Stimulated activated CD4-positive, alpha-beta T cell treated with anti-CD3 and anti-CD28 coated beads, TNF-alpha, amount 100 ng/mL, for 4 hours (primary cell): ENCODE data around the gene MGRN1.

Experiments
- DNase-seq, 3 experiments: peaks; one replicate each; pipeline ENCODE4 v3.0.0-alpha.2; 2020; ENCODE audit warnings: low read depth in 3 of 3

The MGRN1 gene

DNA sequence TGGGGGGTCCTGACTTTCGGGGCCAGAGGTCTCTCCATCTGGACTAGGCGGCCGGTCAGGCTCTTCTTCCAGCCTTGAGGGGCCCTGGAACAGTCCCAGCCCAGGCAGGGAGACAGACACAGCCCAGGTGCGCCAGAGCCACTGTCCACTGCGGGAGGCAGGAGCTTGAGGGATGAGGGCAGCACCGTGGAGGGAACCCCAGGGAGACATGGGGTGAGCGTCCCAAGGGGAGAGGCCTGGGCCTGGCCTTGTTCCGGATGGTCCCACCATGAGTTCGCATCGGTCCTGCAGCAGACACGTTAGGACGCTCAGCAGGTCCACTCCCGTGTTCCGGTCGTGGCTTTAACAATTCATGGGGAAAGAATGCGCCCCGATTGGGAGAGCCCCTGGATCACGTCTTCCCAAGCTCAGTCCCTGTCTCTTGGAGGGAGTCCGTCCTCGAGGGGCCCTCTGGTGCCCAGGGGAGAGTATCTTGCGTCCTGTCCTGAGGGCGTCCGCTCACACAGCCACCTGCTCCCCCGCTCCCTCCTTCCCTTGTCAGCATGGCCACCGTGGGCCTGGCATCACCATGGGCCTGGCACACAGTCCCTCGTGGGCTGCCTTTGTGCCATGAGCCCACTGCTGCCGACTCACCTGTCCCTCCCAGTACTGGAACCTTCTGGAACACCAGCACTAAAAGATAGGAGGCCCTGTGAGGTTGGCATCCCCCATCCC is 62.0 kb downstream of the MGRN1 start:
- DNase-seq = no peak

DNA sequence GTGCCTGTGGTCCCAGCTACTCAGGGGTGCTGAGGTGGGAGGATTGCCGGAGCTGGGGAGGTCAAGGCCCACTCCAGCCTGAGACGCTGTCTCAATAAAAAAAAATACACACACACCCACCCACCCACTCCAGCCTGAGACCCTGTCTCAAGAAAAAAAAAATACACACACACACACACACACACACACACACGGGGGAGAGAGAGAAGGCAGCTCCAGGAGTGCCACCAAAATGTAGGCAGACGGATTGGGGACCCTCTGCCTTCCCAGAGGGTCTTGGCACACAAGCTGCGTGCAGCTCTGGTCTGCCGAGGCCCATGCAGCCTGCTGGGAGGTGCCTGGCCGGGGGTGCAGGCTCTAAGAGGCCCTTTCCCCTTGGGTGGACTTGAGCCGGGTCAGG is 62.8 kb downstream of the MGRN1 start:
- no peak for DNase-seq

DNA sequence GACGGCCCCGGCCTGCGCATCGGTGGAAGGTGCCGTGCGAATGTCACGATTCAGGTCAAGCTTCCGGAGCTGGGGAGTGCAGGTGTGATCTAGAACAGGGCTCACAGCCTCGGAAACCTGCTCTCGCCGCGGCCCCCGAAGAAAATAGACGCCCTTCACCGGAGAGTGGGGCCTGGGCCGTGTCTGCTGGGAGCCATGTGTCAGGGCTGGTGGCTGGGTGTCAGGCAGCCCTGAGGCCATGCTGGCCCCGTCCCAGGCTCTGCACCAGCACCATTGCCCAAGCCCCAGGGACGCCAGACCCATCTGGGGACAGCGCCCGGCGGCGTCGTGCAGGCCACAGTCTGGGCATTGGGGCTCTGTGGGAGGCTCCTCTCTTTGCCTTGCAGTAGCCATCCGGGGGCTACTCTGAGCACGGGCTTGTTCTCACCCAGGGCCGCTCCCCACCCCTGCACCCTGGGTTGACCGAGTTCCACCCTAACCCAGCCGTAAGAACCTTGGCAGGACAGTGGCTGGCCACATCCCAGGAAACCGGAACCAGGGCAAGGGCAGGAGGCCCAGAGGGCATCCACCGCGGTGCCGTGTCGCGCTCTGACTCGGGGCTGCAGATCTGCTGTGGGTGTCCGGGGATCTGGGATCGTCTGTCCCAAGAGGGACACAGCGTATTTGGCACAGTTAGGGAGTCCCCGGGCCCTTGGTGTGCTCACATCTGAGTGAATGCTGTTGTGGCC is 63.5 kb downstream of the MGRN1 start:
- no peak for DNase-seq

DNA sequence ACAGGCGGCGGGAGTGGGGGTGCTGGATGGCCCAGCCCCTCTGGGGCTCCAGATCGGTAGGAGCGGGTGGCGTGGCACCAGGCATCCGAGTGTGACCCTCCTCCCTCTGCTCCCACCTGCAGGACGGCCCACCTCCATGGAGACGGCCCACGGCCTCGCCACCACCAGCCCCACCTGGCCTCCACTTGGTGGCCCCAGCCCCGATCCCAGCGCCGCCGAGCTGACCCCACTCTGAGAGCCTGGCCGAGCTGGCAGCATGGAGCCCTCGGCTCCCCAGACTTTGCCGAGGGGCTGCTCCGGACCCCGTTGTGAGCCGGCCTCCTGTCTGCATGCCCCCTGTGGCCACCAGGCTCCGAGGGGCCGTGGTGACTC is 64.0 kb downstream of the MGRN1 start:
- no peak for DNase-seq

DNA sequence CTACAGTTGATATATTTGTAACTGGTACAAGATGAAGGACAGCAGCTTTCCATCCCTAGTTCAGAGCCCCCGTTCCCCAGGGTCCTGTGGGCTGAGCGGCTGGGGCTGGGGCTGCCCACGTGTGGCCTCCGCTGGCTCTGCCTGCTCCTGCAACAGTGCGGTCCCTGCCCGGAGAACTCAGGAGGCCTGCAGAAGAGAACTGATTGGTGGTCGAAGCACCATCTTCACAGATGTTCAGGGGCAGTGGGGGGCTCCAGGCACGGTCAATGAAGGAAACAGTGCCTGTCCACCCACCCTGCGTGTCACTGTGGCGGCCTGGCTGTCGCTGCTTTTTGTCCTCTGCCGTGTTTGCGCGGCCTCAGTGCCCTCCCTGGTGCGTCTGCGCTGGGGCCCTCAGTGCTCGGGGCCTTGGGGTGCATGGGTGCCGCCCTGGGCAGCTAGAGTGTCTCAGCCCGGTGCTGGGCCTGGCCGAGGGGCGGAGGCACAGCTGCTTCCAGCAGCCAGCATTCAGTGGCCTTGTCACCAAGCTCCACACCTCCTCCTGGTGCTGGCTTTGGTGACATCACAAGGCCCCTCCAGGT is 64.6 kb downstream of the MGRN1 start:
- DNase-seq = no peak

DNA sequence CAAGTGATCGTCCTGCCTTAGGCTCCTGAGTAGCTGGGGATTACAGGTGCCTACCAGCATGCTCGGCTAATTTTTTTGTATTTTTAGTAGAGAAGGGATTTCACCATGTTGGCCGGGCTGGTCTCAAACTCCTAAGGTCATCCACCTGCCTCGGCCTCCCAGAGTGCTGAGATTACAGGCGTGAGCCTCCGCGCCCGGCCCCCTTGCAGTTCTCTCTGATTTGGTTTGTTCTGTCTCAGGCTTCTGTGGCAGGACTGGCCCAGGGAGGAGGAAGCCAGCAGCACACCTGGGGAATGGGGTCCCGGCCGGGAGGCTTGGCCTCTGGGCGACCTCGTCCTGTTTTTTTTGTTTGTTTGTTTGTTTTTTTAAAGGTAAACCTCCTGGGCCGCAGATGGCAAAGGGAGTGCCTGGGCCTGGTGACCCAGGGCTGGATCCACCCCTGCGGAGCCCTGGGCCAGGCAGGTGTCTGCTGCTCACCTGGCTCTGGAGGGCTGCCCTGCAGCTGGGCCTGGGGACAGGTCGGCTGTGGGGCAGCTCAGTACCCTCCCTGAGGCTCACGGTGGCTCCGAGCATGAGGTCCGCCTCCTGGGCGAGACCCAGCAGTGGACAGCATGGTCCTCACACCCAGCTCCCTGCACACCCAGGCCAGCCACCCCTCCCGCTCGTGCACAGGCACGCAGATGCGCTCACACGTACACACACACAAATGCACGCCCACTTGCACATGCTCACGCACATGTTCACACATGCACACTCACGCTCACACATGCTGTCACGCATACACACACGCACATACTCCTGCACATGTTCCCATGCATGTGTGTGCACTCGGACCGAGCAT is 65.5 kb downstream of the MGRN1 start:
- no peak for DNase-seq

DNA sequence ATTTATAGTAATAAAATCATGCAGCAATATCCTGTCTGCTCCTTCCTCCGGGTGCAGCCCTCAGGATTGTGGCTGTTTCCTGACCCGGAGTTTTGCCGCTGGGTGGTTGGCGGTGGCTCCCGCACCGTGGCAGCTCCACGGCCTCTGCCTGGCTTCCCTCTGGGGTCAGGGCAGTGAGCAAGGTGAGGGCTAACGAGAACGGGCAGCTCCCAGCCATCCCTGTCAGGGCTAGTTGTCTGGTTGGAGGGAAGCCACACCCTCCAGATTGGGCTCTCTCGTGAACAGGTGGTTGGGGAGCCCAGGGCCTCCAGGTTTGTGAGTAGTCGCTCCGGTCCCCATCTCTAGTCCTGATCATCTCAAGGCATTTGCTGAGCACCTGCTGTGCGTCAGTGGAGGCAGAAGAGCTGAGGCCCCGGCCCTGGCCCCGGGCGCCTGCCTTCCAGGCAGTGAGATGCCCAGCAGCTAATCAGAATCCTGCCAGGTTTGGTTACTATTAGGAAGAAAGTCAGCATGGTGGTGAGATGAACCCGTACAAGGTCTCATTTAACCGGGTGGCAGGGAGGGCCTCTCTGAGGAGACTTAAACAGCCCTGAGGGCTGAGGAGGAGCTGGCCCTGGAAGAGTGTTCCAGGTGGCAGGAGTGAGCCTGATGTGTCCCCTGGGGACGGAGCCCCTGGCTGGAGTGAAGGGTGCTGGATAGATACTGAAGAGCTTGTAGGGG is 66.5 kb downstream of the MGRN1 start:
- no peak for DNase-seq

DNA sequence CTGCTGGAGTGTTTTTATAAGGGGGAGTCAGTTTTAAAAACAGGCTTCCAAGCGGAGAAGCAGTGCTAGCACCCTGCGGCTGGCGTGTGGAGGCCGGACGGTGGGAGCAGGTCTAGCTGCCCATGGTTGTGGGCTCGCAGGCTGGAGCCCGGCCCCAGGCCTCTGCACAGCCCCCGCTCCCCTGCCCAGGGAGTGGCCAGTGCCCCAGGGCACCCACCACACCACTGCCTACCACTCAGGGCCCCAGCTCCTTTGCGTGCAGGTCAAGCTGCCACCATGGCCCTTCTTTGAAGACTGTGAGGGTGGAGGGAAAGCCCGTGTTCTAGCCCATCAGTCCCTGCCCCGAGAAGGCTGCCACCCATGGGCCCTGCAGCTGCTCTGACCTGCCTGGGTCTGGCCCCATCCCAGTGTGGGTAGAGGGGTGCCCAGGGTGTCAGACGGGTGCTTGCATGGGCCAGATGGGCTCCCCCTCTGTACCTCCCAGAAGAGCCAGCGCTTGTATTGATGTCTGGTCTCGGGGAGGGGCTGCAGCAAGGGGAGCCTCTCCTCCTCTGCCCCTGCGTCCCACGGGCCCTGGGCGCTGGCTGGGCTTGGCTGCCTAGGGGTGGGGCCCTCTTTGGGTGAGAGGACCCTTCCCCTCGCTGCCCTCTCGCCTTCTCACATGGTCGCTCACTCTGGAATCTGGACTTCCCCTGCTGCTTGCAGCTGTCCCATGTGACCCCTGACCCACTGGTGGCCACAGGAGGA is 67.2 kb downstream of the MGRN1 start:
- DNase-seq = no peak

DNA sequence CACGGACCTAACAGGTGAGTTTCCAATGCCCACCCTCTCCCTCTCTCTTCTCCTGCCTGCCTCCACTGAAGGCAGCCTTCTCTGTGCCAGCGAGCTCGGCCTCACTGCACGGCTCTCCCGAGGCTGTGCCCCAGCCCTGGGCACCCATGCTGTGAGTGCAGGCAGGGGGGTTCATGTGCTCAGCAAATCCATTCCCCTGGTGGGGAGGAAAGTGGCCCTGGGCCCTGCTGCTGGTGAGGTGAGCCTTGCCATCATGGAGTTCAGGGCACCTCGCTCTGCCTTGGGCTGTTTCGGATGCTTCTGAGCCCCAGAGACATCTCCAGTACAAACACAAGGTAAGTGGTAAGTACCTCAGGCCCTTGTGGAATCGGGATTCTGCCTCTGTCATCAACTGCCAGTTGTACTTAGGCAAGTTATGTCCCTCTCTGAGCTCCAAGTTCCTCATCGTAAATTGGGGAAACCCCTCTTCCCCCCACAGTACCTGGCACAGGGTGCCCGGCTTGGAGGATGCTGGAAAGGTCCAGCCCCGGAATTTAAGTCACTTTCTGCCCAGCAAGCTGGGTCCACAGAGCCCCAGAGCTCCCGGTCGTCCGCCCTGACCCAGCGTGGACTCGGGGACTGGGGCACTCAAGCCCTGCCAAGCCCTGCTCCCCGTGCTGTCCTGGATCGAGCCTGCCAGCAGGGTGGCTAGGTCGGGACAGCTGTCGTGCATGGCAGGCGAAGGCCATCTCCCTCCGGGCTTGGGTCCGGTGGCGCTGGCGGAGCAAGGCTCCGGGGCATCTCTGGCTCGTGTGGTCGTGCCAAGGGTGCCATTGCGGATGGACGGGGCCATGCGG is 68.1 kb downstream of the MGRN1 start:
- no peak for DNase-seq

DNA sequence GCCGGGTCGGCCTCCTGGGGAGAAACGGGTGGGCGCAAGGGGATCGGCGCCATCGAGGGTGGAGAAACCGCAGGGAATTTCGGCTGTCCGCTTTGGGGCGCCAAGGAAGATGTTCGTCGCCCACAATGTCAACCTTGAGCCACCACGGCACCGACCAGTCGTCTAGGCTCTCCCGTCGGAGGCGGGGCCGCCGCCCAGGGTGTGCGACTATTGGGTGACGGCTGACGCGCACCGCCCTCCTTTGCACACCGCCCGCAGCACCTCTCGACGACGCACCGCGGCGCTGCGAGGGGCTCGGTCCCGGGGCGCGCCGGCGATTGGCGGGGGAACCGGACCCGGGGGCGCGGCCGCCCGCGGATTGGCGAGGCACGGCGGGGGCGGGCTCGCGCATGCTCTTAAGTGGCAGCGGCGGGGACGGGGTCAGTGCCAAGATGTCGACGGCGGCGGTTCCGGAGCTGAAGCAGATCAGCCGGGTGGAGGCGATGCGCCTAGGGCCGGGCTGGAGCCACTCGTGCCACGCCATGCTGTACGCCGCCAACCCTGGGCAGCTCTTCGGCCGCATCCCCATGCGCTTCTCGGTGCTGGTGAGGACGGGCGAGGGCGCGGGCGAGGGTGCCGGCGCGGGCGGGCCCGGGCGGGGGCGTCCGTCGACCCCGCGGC is 68.8 kb downstream of the MGRN1 start, which contains the start of gene NUDT16L1:
TSS of gene NUDT16L1 (plus strand) at position 267 of the 660 bp plus-strand sequence. CDS start at position 432, 165 bp downstream.
- peak; percentile 94 to 95 (median 94) for DNase-seq

DNA sequence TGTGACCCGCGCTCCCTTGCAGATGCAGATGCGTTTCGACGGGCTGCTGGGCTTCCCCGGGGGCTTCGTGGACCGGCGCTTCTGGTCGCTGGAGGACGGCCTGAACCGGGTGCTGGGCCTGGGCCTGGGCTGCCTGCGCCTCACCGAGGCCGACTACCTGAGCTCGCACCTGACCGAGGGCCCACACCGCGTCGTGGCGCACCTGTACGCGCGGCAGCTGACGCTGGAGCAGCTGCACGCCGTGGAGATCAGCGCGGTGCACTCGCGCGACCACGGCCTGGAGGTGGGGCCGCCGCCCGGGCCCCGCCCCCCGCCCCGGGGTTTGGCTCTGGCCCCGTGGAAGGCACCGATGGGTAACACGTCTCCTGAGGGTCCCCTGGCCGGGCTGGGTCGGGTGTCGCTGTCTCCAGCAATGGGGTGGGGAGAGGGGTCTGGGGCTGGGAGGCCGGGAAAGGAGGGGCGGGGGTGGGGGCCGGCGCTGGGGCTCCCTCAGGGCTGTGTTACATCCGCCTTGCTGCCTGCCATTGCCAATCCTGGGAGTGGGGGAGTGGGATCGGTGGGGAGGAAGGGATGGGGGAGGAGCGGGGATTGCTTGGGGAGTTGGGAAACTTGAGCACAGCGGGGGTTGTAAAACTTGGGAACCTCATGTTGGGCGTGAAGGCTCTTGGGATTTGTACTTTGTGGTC is 69.5 kb downstream of the MGRN1 start:
- DNase-seq = peak; percentile 15 to 34 (median 21)

DNA sequence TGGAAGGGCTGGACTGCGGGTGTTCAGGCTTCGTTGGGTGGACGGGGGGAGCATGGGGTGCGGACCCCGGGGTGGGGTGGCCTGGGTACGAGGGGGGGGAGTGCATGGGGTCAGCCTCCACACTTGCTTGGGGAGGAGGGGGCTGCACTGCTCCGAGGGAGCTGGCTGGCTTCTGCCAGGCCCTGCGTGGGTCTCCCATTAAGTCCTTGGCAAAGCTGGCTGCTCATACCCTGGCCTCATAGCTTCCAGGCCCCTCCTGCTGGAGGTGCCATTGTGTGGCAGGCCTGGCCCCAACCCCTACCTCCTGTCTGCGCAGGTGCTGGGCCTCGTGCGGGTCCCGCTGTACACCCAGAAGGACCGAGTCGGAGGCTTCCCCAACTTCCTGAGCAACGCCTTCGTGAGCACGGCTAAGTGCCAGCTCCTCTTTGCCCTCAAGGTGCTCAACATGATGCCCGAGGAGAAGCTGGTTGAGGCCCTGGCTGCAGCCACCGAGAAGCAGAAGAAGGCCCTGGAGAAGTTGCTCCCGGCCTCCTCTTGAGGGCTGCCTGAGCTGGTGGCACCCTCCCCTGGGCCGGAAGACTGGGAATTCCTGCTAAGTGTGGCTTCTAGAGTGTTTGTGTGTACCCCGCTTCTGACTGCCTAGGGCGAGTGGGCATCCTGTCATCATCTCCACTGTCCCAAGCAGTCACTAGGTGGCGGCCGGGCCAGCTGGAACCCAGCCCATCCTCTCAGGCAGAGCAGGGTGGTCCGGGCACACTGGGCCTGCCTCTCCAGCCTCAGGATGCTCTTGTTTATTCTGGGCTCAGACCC is 70.2 kb downstream of the MGRN1 start:
- DNase-seq = no peak

DNA sequence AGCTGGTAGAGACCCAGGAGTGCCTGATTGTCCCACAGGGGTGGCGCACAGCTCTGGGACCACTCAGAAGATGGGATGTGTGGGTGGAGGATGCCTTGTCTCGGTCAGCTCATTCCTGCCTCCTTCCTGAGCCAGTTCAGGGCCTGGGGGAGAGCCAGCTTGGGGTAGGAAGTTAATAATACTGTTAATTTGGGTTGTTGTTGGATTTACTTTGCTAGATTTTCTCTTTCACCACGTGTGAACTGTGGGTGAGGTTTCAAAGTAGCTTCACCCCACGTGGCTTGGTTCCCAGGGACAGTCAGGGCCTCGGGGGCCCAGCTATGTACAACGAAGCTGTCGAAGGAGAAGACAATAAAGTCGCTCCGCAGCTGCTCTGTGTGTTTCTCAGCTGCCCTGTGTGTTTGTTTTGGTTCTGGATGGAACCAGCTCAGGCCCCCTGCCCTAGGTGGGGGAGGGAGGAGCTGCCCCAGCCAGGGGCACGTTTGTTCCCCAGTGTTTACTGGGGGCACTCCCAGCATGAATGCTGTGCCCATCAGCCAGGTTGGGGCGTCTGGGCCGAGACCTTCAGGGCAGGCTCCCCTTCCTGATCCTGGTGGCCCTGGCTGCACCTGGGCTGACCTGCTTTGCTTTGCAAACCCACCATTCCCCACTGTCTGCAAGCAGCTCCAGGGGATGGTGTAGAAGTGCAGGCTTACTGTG is 71.0 kb downstream of the MGRN1 start:
- DNase-seq = no peak

DNA sequence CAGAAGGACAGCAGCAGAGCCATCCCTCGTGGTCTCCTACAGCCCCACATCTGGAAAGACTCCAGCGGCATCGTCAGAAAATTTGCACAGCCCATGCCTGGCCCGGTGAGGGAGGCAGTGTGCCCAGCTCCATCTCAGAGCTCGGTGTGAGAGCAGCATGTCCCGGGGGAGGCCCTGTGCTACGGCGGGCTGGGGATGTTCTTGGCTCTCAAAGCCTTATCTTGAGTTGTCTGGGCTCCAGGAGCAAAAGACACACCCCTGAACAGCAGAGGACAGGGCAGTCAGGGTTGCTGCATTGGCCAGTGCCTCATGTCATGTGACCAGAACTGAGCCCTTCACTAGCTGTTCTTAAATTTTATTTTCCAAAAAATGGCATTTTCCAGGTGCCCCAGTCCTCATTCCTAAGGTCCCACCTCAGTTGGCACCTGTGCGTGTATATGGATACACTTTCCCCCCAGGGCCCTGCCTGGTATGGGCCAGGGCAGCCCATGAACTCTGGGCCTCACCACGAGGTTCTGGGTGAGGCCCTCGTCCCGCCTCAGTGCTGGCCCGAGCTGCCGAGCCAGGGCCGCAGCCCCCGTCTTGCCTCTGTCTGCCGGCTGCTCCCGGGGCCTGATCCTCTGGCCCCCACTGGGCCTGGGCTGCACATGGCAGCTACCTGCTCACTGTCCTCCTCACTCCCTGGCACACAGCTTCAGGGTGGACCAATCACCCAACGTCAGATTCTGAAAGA is 71.7 kb downstream of the MGRN1 start:
- DNase-seq = no peak

DNA sequence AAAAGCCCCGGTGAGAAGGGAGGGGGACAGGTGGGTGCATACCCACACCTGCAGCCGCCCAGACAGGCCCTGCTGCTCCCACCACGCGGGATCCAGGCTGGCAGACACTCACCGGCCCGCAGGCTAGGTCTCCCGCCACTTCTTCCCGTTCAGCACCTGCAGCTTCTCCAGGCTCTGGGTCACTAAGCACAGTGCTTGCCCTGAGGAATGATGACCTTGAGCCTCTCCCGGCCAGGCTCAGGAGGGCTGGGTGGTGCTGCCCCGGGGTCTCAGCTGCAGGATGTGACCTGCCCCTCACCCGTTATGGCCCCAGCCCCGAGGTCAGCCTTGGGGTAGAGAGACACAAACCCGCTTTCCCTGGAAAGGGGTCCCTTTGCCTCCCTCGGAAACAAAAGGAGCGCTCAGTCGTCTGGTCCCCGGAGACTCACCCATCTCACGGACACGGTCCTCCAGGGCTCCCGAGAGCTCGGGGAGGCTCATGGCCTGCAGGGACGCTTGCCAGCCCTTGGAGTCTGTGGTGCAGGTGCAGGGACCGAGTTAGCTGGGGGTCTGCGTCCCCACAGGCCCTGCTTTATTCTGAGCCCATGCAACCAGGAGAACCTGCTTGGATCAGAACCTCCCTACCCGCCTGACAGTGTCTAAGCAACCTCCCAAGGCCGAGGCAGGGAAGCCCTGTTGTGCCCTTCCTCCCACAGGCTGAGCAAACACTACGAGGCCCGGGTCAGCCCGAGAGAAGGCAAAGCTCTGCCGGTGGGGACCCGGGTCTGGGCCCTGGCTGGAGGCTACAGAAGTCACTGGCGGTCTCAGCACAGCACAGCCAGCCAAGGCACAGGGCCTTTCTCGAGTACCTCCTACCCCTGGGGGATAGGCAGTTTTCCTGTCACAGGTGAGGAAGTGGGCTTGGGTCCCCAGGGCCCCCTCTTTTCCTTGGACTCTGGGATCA is 72.5 kb downstream of the MGRN1 start:
- no peak for DNase-seq
